ENCODE measurements around the gene RECQL. TPM values are rescaled to one million over a fixed set of nuclear protein-coding genes. Genes with fewer than 3 reads are reported as not detected.

The RECQL gene
- total and polyA plus RNA-seq, 9 of the 15 experiments (the other 6 are each of a cell fraction or from before 2014, with no cell fraction given), result 22.2 to 44.7 (median 28.5) TPM

GRCh38 chr12:21546716-21547115 is 45.3 kb upstream of the RECQL start:
- Histone ChIP-seq H3K36me3 (ENCODE audit: control insufficient read depth, insufficient read depth, low read length) (no peaks in the 10 kb centered on the region), H3K9me1 (ENCODE audit: control insufficient read depth, insufficient read depth, low read length) (no peaks in the 10 kb centered on the region), H3K79me2 (ENCODE audit: control insufficient read depth, insufficient read depth, low read length) (no peaks in the 10 kb centered on the region), H2AFZ (ENCODE audit: low read depth, low read length) (no peak overlapping the region), H4K20me1 (replicated peaks; ENCODE audit: control insufficient read depth, insufficient read depth, low read length) (no peaks in the 10 kb centered on the region), H3K4me3 (no peak overlapping the region), H3K9ac (ENCODE audit: insufficient read depth in 1 of 2, low read depth in 2 of 2, low read length in 2 of 2) (no peak overlapping the region), H3K27ac (ENCODE audit: extremely low read depth, low read depth, low read length) (no peak overlapping the region), H3K27me3 (ENCODE audit: control insufficient read depth in 2 of 2, insufficient read depth in 2 of 2, low read length in 2 of 2) (peaks cover 0 to 4% of the 10 kb centered on the region in 2 experiments; a peak in 2 of 5 replicates), H3K4me1 (replicated peaks in 1 of 2; ENCODE audit: control insufficient read depth in 2 of 2, insufficient read depth in 2 of 2, low read length in 2 of 2) (no peaks in the 10 kb centered on the region), H3K4me2 (ENCODE audit: insufficient read depth, low read length) (no peak overlapping the region), H3K9me3 (replicated peaks; ENCODE audit: control insufficient read depth, insufficient read depth, low read depth, low read length) (no peaks in the 10 kb centered on the region)
- BruUV-seq (replicated peaks), result no TSS peak
- WGBS (ENCODE audit: insufficient coverage, low coverage, missing lambda C conversion rate), result 0% methylated on average over 1 of the region's 1 CpG
- in situ Hi-C loops (cut with MboI) (no loop called here), intact Hi-C loops (cut with micrococcal nuclease) (no loop called here)
- ATAC-seq, result no peak
- FAIRE-seq, result no peak
- DNase-seq (ENCODE audit: extremely low read depth in 1 of 4, low spot score in 3 of 4), result no peak
- ChIA-PET CTCF (ENCODE audit: low intra/inter-chr PET ratio) (no interaction called here), POLR2A (no interaction called here)
- TF ChIP-seq XRCC3 (IDR thresholded peaks at IDR 0.05) (no peak), IRF2 (CRISPR knock-in tag; IDR thresholded peaks at IDR 0.05) (no peak), TFAP4 (CRISPR knock-in tag; IDR thresholded peaks at IDR 0.05; ENCODE audit: borderline replicate concordance) (no peak), ZC3H8 (IDR thresholded peaks at IDR 0.05) (no peak), CHD4 (IDR thresholded peaks at IDR 0.05; ENCODE audit: insufficient read depth, insufficient replicate concordance, low read depth, low read length, poor library complexity, severe bottlenecking) (no peak)

GRCh38 chr12:21545557-21545956 is 44.1 kb upstream of the RECQL start:
- in situ Hi-C loops (cut with MboI), result no loop called here
- intact Hi-C loops (cut with micrococcal nuclease), result no loop called here
- Histone ChIP-seq H3K9me1 (ENCODE audit: control insufficient read depth, insufficient read depth, low read length) (no peaks in the 10 kb centered on the region), H3K27me3 (ENCODE audit: control insufficient read depth in 2 of 2, insufficient read depth in 2 of 2, low read length in 2 of 2) (peaks cover 0 to 4% of the 10 kb centered on the region in 2 experiments; a peak in 2 of 5 replicates), H2AFZ (ENCODE audit: low read depth, low read length) (no peak overlapping the region), H3K79me2 (ENCODE audit: control insufficient read depth, insufficient read depth, low read length) (no peaks in the 10 kb centered on the region), H3K9me3 (replicated peaks; ENCODE audit: control insufficient read depth, insufficient read depth, low read depth, low read length) (no peaks in the 10 kb centered on the region), H3K4me1 (replicated peaks in 1 of 2; ENCODE audit: control insufficient read depth in 2 of 2, insufficient read depth in 2 of 2, low read length in 2 of 2) (no peaks in the 10 kb centered on the region), H3K4me3 (no peak overlapping the region), H3K9ac (ENCODE audit: insufficient read depth in 1 of 2, low read depth in 2 of 2, low read length in 2 of 2) (no peak overlapping the region), H4K20me1 (replicated peaks; ENCODE audit: control insufficient read depth, insufficient read depth, low read length) (no peaks in the 10 kb centered on the region), H3K27ac (ENCODE audit: extremely low read depth, low read depth, low read length) (no peak overlapping the region), H3K4me2 (ENCODE audit: insufficient read depth, low read length) (no peak overlapping the region), H3K36me3 (ENCODE audit: control insufficient read depth, insufficient read depth, low read length) (no peaks in the 10 kb centered on the region)
- BruUV-seq (replicated peaks), result no TSS peak
- DNase-seq (ENCODE audit: extremely low read depth in 1 of 4, low spot score in 3 of 4) (no peak), ATAC-seq (no peak), FAIRE-seq (no peak)
- ChIA-PET CTCF (ENCODE audit: low intra/inter-chr PET ratio) (no interaction called here), POLR2A (no interaction called here)
- WGBS (ENCODE audit: insufficient coverage, low coverage, missing lambda C conversion rate), result 0% methylated on average over 2 of the region's 2 CpGs
- TF ChIP-seq ZFP1 (CRISPR knock-in tag; IDR thresholded peaks at IDR 0.05) (no peak), SAFB (IDR thresholded peaks at IDR 0.05; ENCODE audit: borderline replicate concordance, low read depth, low read length) (no peak), FOXA1 (IDR thresholded peaks at IDR 0.05; ENCODE audit: borderline replicate concordance) (no peak)
